ENCODE data around the gene RUSF1.
A peak's percentile ranks its signal among the peaks of the same experiment; 100 is the strongest.
"Not testable (repeated sequence)": the region's sequence is repeated elsewhere in the genome, so short reads cannot be mapped to it uniquely, and the experiment has no call there.

Gene RUSF1

DNA sequence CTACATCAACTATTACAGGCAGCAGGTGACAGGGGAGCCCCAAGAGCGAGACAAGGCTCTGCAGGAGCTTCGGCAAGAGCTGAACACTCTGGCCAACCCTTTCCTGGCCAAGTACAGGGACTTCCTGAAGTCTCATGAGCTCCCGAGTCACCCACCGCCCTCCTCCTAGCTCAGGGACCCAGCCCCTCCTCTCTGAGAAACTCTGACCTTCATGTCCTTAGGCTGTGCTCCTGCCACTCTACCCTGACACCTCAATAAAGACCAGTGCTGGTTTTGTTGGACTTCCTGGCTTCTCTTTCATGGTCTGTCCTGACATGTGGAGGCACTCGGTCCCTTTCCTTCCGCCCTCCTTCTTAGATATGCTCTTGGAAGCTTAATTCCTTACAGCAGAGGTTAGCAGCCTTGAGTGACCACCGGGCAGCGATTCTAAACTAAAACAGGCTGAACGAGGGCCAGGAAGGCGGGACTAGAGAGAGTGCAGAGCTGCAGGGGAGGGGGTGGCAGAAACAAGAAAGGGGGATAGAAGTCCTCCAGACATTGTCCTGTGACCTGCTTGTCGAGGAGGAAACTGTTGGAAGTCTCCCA is 20.4 kb upstream of the RUSF1 start:
- DNase-seq = peak in 1 of 2 experiments; percentile 74
- TF ChIP-seq POLR2A (IDR thresholded peaks at IDR 0.05; ENCODE audit: low read length) = no peak
- TF ChIP-seq GATA1 (IDR thresholded peaks at IDR 0.05; ENCODE audit: low read depth, low read length) = no peak

- TF ChIP-seq GATA1 (IDR thresholded peaks at IDR 0.05; ENCODE audit: low read depth, low read length) = peak; percentile 28
- TF ChIP-seq POLR2A (IDR thresholded peaks at IDR 0.05; ENCODE audit: low read length) = peak; percentile 99
- peak; percentile 92 to 96 for DNase-seq
These were observed 19.6 kb upstream of the RUSF1 start, which contains the start of gene AHSP for GRCh38 chr16:31527734-31528274. Gene AHSP, plus strand, starts transcription at chr16:31527900. Its CDS starts 240 bp downstream, at chr16:31528140.

- no peak for DNase-seq
- TF ChIP-seq GATA1 (IDR thresholded peaks at IDR 0.05; ENCODE audit: low read depth, low read length) (no peak), POLR2A (IDR thresholded peaks at IDR 0.05; ENCODE audit: low read length) (no peak)
These were observed 16.9 kb upstream of the RUSF1 start for GRCh38 chr16:31525113-31525512.

- not testable (repeated sequence) for DNase-seq
These were observed 15.6 kb upstream of the RUSF1 start for GRCh38 chr16:31523768-31524167.

GRCh38 chr16:31522071-31522470 is 13.9 kb upstream of the RUSF1 start:
- DNase-seq = peak in 1 of 2 experiments; percentile 51
- TF ChIP-seq POLR2A (IDR thresholded peaks at IDR 0.05; ENCODE audit: low read length) (no peak), GATA1 (IDR thresholded peaks at IDR 0.05; ENCODE audit: low read depth, low read length) (no peak)

DNA sequence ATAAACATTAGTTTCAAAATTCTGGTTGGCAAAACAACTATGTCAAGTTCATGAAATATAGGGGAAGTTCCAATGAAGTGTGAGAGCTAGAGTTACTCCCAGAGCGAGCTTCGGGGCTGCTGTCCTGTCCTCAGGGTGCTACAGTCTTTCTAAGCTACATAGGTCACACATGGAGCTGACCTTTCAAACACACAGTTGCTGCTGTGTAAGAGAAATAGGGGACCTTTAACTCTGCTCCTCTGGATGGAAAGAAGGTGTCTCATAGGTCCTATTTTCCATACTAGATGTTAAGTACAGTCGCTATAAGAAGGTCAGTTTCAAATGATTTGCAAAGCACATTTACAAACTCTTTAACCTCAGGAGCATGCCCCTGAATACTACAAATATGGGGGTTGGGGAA is 13.2 kb upstream of the RUSF1 start:
- TF ChIP-seq POLR2A (IDR thresholded peaks at IDR 0.05; ENCODE audit: low read length) (no peak), GATA1 (IDR thresholded peaks at IDR 0.05; ENCODE audit: low read depth, low read length) (no peak)

GRCh38 chr16:31519759-31520431 is 11.7 kb upstream of the RUSF1 start:
- DNase-seq = peak in 1 of 2 experiments; percentile 33
- TF ChIP-seq GATA1 (IDR thresholded peaks at IDR 0.05; ENCODE audit: low read depth, low read length) (no peak), POLR2A (IDR thresholded peaks at IDR 0.05; ENCODE audit: low read length) (no peak)

More for the DNA sequence above, 13.2 kb upstream of the RUSF1 start:
- DNase-seq = no peak

- TF ChIP-seq GATA1 (IDR thresholded peaks at IDR 0.05; ENCODE audit: low read depth, low read length) (no peak), POLR2A (IDR thresholded peaks at IDR 0.05; ENCODE audit: low read length) (no peak)
- DNase-seq = no peak
These were observed 9.7 kb upstream of the RUSF1 start for GRCh38 chr16:31517800-31518402.

GRCh38 chr16:31513884-31514283 is 5.7 kb upstream of the RUSF1 start:
- TF ChIP-seq GATA1 (IDR thresholded peaks at IDR 0.05; ENCODE audit: low read depth, low read length) (no peak), POLR2A (IDR thresholded peaks at IDR 0.05; ENCODE audit: low read length) (no peak)
- DNase-seq = no peak

GRCh38 chr16:31513126-31513525 is 4.9 kb upstream of the RUSF1 start:
- no peak for TF ChIP-seq POLR2A (IDR thresholded peaks at IDR 0.05; ENCODE audit: low read length)
- no peak for TF ChIP-seq GATA1 (IDR thresholded peaks at IDR 0.05; ENCODE audit: low read depth, low read length)

GRCh38 chr16:31508706-31509195 is 560 bp upstream of the RUSF1 start:
- TF ChIP-seq GATA1 (IDR thresholded peaks at IDR 0.05; ENCODE audit: low read depth, low read length) (no peak), POLR2A (IDR thresholded peaks at IDR 0.05; ENCODE audit: low read length) (no peak)
- no peak for DNase-seq

More at GRCh38 chr16:31513126-31513525, 4.9 kb upstream of the RUSF1 start:
- DNase-seq = no peak

- TF ChIP-seq GATA1 (IDR thresholded peaks at IDR 0.05; ENCODE audit: low read depth, low read length) (no peak), POLR2A (IDR thresholded peaks at IDR 0.05; ENCODE audit: low read length) (no peak)
- no peak for DNase-seq
These were observed 618 bp downstream of the RUSF1 start for GRCh38 chr16:31507617-31507928.

- no peak for DNase-seq
- no peak for TF ChIP-seq GATA1 (IDR thresholded peaks at IDR 0.05; ENCODE audit: low read depth, low read length)
- TF ChIP-seq POLR2A (IDR thresholded peaks at IDR 0.05; ENCODE audit: low read length) = no peak
These were observed 2.7 kb downstream of the RUSF1 start for GRCh38 chr16:31505483-31505882.

DNA sequence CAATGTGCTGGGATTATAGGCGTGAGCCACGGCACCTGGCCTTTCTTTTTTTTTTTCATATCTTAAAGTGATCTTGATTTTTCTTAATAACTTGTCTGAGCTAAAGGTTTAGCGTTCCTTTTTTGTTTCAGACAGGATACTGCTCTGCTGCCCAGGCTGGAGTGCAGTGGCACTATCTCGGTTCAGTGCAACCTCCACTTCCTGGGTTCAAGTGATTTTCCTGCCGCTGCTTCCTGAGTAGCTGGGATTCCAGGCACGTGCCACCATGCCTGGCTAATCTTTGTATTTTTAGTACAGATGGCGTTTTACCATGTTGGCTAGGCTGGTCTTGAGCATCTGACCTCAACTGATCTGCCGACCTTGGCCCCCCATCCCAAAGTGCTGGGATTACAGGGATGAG is 4.0 kb downstream of the RUSF1 start:
- TF ChIP-seq POLR2A (IDR thresholded peaks at IDR 0.05; ENCODE audit: low read length) (no peak), GATA1 (IDR thresholded peaks at IDR 0.05; ENCODE audit: low read depth, low read length) (no peak)
- no peak for DNase-seq

GRCh38 chr16:31503555-31503954 is 4.6 kb downstream of the RUSF1 start:
- not testable (repeated sequence) for DNase-seq

Measured in erythroblast (primary cell).